Esophagus squamous epithelium (tissue), 4 donors: ENCODE results near the gene KLHL42.

Source experiments
- CTCF ChIP-seq, 6 experiments: fragments of 450-650 bp in 4 of 6; fragments of 200-600 bp in 2 of 6; sonication (generic) in 2 of 6; IDR thresholded peaks; one replicate each; pipeline ENCODE4 v1.5.1; 2016 to 2019; ENCODE audit warnings: antibody characterized with exemption in 6 of 6, mild to moderate bottlenecking in 4 of 6, moderate library complexity in 4 of 6
- POLR2A ChIP-seq, 4 donors: fragments of 450-650 bp; IDR thresholded peaks; one replicate each; pipeline ENCODE4 v1.6.1; 2017; ENCODE audit warnings: antibody characterized with exemption in 4 of 4, mild to moderate bottlenecking in 4 of 4, moderate library complexity in 3 of 4

GRCh38 chr12:27732281-27732680 is 47.8 kb upstream of the KLHL42 start:
- TF ChIP-seq CTCF (IDR thresholded peaks at IDR 0.05) (peak in 1 of 6 experiments; percentile 22), POLR2A (IDR thresholded peaks at IDR 0.05) (no peak)
